ENCODE data around the gene LGR5.

DNA sequence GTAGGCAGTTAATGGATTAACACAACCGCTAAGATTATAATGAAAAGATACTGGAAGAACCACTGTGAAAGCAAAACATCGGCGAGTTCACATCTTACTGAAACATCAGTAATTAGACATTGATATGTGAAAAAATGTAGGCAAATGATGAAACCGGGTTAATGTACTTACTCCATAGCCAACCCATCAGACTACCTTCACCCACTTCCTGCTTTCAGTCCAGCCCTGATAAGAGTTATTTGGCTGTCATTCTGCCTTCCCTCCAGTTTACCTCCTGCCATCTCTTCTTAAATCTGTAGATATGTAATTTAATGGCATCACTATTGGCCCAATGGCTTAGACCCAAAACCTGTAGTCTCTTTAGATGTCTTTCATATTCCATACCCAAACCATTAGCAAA lies 46.0 kb upstream of the LGR5 start:
- TF ChIP-seq, protein P1, sequence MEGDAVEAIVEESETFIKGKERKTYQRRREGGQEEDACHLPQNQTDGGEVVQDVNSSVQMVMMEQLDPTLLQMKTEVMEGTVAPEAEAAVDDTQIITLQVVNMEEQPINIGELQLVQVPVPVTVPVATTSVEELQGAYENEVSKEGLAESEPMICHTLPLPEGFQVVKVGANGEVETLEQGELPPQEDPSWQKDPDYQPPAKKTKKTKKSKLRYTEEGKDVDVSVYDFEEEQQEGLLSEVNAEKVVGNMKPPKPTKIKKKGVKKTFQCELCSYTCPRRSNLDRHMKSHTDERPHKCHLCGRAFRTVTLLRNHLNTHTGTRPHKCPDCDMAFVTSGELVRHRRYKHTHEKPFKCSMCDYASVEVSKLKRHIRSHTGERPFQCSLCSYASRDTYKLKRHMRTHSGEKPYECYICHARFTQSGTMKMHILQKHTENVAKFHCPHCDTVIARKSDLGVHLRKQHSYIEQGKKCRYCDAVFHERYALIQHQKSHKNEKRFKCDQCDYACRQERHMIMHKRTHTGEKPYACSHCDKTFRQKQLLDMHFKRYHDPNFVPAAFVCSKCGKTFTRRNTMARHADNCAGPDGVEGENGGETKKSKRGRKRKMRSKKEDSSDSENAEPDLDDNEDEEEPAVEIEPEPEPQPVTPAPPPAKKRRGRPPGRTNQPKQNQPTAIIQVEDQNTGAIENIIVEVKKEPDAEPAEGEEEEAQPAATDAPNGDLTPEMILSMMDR (conservative IDR thresholded peaks at IDR 0.05 in 1 of 2, IDR thresholded peaks at IDR 0.05 in 1 of 2; ENCODE audit: low read depth in 1 of 2, low read length in 2 of 2) = no peak
- TF ChIP-seq EZH2 (IDR thresholded peaks at IDR 0.05; ENCODE audit: low read length, missing control alignments) = no peak
